Stimulated activated CD8-positive, alpha-beta memory T cell treated with anti-CD3 and anti-CD28 coated beads, Interleukin-15, amount 100 ng/mL, for 24 hours (primary cell): Measurements from ENCODE around the gene PSMG4.

ENCODE experiments used
- DNase-seq: peaks from one replicate; pipeline ENCODE4 v3.0.0-alpha.2; 2020; ENCODE audit warnings: low read depth

The PSMG4 gene

GRCh38 chr6:3310703-3311102 lies 52.0 kb downstream of the PSMG4 start:
- no peak for DNase-seq

GRCh38 chr6:3311826-3312225 lies 53.1 kb downstream of the PSMG4 start:
- no peak for DNase-seq

DNA sequence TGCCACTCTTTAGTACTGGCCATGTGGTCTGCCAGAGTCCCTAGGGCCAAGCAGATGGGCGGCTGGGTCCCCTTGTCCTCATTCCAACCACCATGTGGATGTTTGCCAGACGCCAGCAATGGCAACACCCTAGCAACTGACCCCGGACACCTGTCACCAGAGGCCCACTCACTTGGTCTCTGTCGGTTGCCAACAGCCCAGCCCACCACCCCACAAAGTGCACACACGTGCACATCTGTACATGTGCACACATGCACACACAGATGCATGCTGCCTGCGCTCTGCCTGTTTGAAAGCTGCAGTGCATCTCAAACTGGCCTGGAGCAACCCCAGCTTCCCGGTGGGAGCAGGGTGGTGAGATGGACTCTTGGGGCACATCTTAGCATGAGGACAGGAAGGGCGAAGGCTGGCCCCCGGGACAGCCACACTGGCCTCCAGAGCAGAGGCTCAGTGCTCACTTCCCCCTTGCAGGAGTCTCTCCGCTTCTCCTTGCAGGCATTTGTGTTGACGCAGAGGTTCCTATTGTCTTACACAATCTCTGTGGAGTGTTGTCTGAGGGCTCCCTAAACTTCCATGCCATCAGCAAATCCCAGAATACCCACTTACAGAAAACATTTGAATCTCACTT lies 54.0 kb downstream of the PSMG4 start:
- DNase-seq, result no peak

DNA sequence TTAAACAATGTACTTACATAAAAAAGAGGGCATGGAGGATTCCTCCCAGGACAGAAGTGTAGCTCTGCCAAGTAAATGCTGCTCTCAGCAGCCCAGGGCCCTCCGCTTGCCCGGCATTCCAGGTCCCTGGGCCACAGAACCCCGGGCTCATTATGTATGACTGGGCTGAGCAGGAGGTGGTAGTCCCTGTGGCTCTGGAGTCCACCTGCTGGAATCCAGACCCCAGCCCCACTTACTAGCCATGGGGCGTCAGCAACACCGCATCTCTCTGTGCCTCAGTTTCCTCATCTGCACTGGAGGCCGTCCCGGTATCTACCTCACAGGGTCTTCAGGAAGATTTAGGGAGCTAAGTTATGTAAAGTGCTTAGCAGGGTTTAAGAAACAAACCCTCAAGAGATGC lies 55.4 kb downstream of the PSMG4 start:
- DNase-seq, result no peak

DNA sequence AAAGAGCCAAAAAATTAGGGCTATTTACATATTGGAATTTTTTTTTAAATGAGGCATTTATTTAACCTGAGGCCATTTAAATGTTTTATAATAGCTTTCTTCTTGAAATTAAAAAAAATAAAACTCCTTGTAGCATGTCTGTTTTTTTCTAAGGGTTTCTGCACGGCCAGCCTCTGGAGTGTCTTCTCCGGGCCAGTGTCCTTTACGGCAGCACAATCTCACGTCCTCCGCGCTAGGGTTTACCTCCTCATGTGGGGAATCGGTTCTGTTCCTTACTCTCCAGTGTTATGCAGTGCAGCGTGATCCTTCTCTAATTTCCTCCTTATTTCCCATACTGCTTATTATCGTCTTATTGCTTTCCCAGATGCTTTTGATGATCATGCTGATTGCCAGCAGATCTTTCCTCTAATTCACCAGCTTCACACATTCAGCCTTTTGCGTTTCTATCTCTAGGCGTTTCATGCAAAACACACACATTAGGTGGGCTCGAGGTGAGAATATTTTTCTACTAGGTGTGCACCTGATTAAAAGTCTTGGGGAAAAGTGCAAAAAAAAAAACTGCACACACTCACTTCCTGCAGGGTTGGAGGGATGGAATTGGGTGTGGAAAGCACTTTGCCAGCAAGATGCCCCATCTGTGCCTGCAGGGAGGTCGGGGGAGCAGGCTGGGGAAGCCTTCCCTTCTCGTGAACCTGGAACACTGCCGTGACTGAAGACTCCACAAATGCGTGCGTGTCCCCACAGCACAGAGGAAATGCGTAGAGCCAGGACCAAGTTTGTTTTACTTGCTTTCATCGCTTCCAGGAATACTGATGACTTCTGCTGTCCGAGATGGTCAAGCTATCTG lies 56.1 kb downstream of the PSMG4 start:
- no peak for DNase-seq

- DNase-seq, result no peak
Observed at GRCh38 chr6:3315841-3316240, 57.1 kb downstream of the PSMG4 start.

DNA sequence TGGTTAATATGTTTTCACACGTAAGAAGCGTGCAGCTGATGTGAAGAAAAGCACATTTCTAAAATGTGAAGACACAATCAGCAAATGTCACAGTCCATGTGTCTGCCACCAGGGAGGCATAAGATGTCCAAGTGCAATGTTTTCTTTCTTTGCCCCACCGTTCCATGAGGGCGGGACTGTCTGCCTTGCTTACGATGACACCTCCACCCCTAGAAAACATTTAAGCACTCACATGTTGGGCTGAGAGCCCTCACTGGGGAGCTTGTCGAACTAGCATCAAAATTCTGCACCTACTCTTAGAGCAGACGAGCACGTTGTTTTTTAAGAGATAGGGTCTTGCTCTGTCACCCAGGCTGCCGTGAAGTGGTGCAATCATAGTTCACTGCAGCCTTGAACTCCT lies 57.6 kb downstream of the PSMG4 start:
- no peak for DNase-seq

DNA sequence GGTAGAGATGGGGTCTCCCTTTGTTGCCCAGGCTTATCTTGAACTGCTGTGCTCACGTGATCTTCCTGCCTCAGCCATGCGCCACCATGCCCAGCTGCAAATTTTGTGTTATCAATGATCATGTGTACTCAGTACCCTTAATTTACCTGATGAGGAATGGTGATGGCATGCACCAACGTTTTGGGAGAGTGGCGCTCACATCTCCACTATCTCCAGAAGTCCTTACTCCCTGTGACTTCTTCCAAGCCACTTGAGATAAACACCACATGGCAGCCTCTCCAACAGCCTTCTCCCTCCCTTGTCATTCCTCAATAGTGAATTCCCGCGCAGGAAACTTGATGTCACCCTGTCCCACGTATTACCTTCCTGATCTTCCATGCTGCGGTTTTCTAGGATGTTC lies 58.1 kb downstream of the PSMG4 start:
- no peak for DNase-seq
